Liver (tissue), 9 donors: ENCODE measurements around the gene GNG11. TPM values are rescaled to one million over a fixed set of nuclear protein-coding genes. Genes with fewer than 3 reads are reported as not detected.

Source experiments
- DNase-seq: peaks from one replicate; pipeline ENCODE4 v3.0.0-alpha.2; 2017; ENCODE audit warnings: low spot score
- H3K27ac ChIP-seq, 2 donors: one replicate each; pipeline ENCODE4 v1.7.0; 2013; ENCODE audit warnings: inconsistent platforms in 2 of 2, low read length in 2 of 2, control low read depth in 1 of 2, low read depth in 1 of 2, mild to moderate bottlenecking in 1 of 2
- H3K27me3 ChIP-seq, 4 donors: one replicate each; pipeline versions ENCODE4 v1.6.1 to v1.7.0; 2013; ENCODE audit warnings: low read length in 3 of 4, inconsistent platforms in 1 of 4, mild to moderate bottlenecking in 1 of 4, moderate library complexity in 1 of 4; ENCODE audit not compliant: control insufficient read depth in 4 of 4, insufficient read depth in 4 of 4
- H3K36me3 ChIP-seq, 4 donors: one replicate each; pipeline versions ENCODE4 v1.6.1 to v1.7.0; 2013; ENCODE audit warnings: low read length in 3 of 4, mild to moderate bottlenecking in 3 of 4, low read depth in 1 of 4, moderate library complexity in 1 of 4; ENCODE audit not compliant: control insufficient read depth in 4 of 4, insufficient read depth in 3 of 4
- H3K4me1 ChIP-seq, 4 donors: one replicate each; pipeline versions ENCODE4 v1.6.1 to v1.7.0; 2013; ENCODE audit warnings: low read length in 3 of 4, mild to moderate bottlenecking in 3 of 4, moderate library complexity in 1 of 4; ENCODE audit not compliant: control insufficient read depth in 4 of 4, insufficient read depth in 4 of 4
- H3K4me3 ChIP-seq, 3 donors: one replicate each; pipeline versions ENCODE4 v1.6.1 to v1.7.0; 2013; ENCODE audit warnings: low read length in 3 of 3, control low read depth in 1 of 3, low read depth in 1 of 3, mild to moderate bottlenecking in 1 of 3
- H3K9ac ChIP-seq, 2 donors: one replicate each; pipeline ENCODE4 v1.7.0; 2013; ENCODE audit warnings: low read length in 2 of 2, mild to moderate bottlenecking in 2 of 2, moderate library complexity in 2 of 2, control low read depth in 1 of 2, low read depth in 1 of 2
- H3K9me3 ChIP-seq, 4 donors: one replicate each; pipeline versions ENCODE4 v1.6.1 to v1.7.0; 2013; ENCODE audit warnings: low read length in 3 of 4; ENCODE audit not compliant: control insufficient read depth in 4 of 4
- ATF3 ChIP-seq: IDR thresholded peaks from 2 replicates; pipeline ENCODE4 v1.6.1; 2016; ENCODE audit warnings: antibody characterized with exemption
- CTCF ChIP-seq: fragments of 150-350 bp; IDR thresholded peaks from 2 replicates; pipeline ENCODE4 v1.5.1; 2017; ENCODE audit warnings: improper control_type of control experiment, low read depth, low read length; ENCODE audit not compliant: missing input control
- EGR1 ChIP-seq, 2 donors: IDR thresholded peaks; 2 replicates each; pipeline ENCODE4 v1.6.1; 2016 to 2018; ENCODE audit warnings: antibody characterized with exemption in 2 of 2, low read depth in 2 of 2
- FOXA1 ChIP-seq: IDR thresholded peaks from 2 replicates; pipeline ENCODE4 v1.6.1; 2016; ENCODE audit warnings: antibody characterized with exemption
- FOXA2 ChIP-seq: IDR thresholded peaks from 2 replicates; pipeline ENCODE4 v1.6.1; 2016; ENCODE audit warnings: antibody characterized with exemption
- GABPA ChIP-seq, 2 donors: IDR thresholded peaks in 1 of 2; conservative IDR thresholded peaks in 1 of 2; 2 replicates each; pipeline ENCODE4 v1.6.1; 2016; ENCODE audit warnings: antibody characterized with exemption in 2 of 2, mild to moderate bottlenecking in 1 of 2, moderate library complexity in 1 of 2
- HNF4A ChIP-seq, 2 donors: conservative IDR thresholded peaks; 2 replicates each; pipeline ENCODE4 v1.6.1; 2016; ENCODE audit warnings: antibody characterized with exemption in 2 of 2, mild to moderate bottlenecking in 2 of 2
- HNF4G ChIP-seq: IDR thresholded peaks from 2 replicates; pipeline ENCODE4 v1.6.1; 2016; ENCODE audit warnings: antibody characterized with exemption
- JUND ChIP-seq, 2 donors: IDR thresholded peaks; 2 replicates each; pipeline ENCODE4 v1.6.1; 2016; ENCODE audit warnings: antibody characterized with exemption in 2 of 2
- MAX ChIP-seq: IDR thresholded peaks from 2 replicates; pipeline ENCODE4 v1.6.1; 2016; ENCODE audit warnings: antibody characterized with exemption
- NR2F2 ChIP-seq: IDR thresholded peaks from 2 replicates; pipeline ENCODE4 v1.6.1; 2016; ENCODE audit warnings: antibody characterized with exemption
- RAD21 ChIP-seq, 2 donors: IDR thresholded peaks; 2 replicates each; pipeline ENCODE4 v1.6.1; 2016; ENCODE audit warnings: antibody characterized with exemption in 2 of 2, mild to moderate bottlenecking in 2 of 2
- REST ChIP-seq: IDR thresholded peaks from 2 replicates; pipeline ENCODE4 v1.6.1; 2016; ENCODE audit warnings: antibody characterized with exemption, mild to moderate bottlenecking
- RXRA ChIP-seq, 2 donors: IDR thresholded peaks; 2 replicates each; pipeline ENCODE4 v1.6.1; 2017 to 2018; ENCODE audit warnings: antibody characterized with exemption in 2 of 2, mild to moderate bottlenecking in 1 of 2
- SP1 ChIP-seq: IDR thresholded peaks from 2 replicates; pipeline ENCODE4 v1.6.1; 2018; ENCODE audit warnings: antibody characterized with exemption, mild to moderate bottlenecking
- TAF1 ChIP-seq: conservative IDR thresholded peaks from 2 replicates; pipeline ENCODE4 v1.6.1; 2016; ENCODE audit warnings: antibody characterized with exemption, mild to moderate bottlenecking
- YY1 ChIP-seq: IDR thresholded peaks from 2 replicates; pipeline ENCODE4 v1.6.1; 2016; ENCODE audit warnings: antibody characterized with exemption, mild to moderate bottlenecking
- ZBTB33 ChIP-seq: IDR thresholded peaks from 2 replicates; pipeline ENCODE4 v1.6.1; 2016; ENCODE audit warnings: antibody characterized with exemption
- WGBS: extraction: QIAGEN DNeasy Blood & Tissue Kit; methylation state at CpG from one replicate; pipeline ENCODE4 v1.1.7; 2013; 5-methylcytosine and 5-hydroxymethylcytosine counted together
- polyA plus RNA-seq, 2 donors: library from polyadenylated mRNA; stranded (reverse) in 1 of 2; unstranded in 1 of 2; fragments of 200-250 nt in 1 of 2; fragments of >200 nt in 1 of 2; fragmentation: Nextera tagmentation in 1 of 2; extraction: Ambion mirVana in 1 of 2; gene quantifications; one replicate each; pipeline versions ENCODE4 v1.2.1 to v1.2.3, GENCODE V29; 2013 to 2015
- total RNA-seq, 2 donors: library from RNA; depleted of rRNA; stranded (reverse); fragments of >200 nt; gene quantifications; one replicate each; pipeline ENCODE4 v1.2.3, GENCODE V29; 2014
- donor health status: healthy.
- donor health status: healthy.
- donor health status: healthy.
- donor health status: healthy.
- donor health status: healthy.

Gene GNG11
- total and polyA plus RNA-seq, 4 donors = 4.0 to 11.1 (median 6.1) TPM

GRCh38 chr7:93923296-93923695, 1.8 kb downstream of the GNG11 start:
- DNase-seq = no peak
- Histone ChIP-seq H3K27ac (peak overlapping the region in 1 of 2 donors; percentile 43), H3K9ac (peak overlapping the region in 1 of 2 donors; percentile 32), H3K4me3 (peak overlapping the region in 1 of 3 donors; percentile 33), H3K27me3 (peaks cover 0 to 12% (median 0%) of the 10 kb centered on the region in 4 donors), H3K9me3 (no peaks in the 10 kb centered on the region), H3K4me1 (peaks cover 0 to 9% (median 4%) of the 10 kb centered on the region in 4 donors), H3K36me3 (no peaks in the 10 kb centered on the region)
- TF ChIP-seq SP1 (no peak), FOXA2 (no peak), ATF3 (no peak)
- 63% methylated on average over 6 of the region's 6 CpGs for WGBS

- TF ChIP-seq YY1 (no peak), HNF4A (conservative IDR thresholded peaks at IDR 0.05) (no peak), FOXA2 (no peak), HNF4G (no peak), FOXA1 (no peak), ATF3 (no peak), RXRA (IDR thresholded peaks at IDR 0.05) (no peak), GABPA (IDR thresholded peaks at IDR 0.05 in 1 of 2, conservative IDR thresholded peaks at IDR 0.05 in 1 of 2) (no peak), SP1 (no peak), RAD21 (IDR thresholded peaks at IDR 0.05) (no peak), MAX (no peak), NR2F2 (no peak), JUND (IDR thresholded peaks at IDR 0.05) (no peak)
- Histone ChIP-seq H3K9ac (no peak overlapping the region), H3K27me3 (peaks cover 0 to 12% (median 0%) of the 10 kb centered on the region in 4 donors), H3K9me3 (no peaks in the 10 kb centered on the region), H3K27ac (no peak overlapping the region), H3K4me3 (peak overlapping the region in 1 of 3 donors; percentile 33), H3K4me1 (peaks cover 0 to 9% (median 4%) of the 10 kb centered on the region in 4 donors), H3K36me3 (no peaks in the 10 kb centered on the region)
- DNase-seq = no peak
- 43% methylated on average over 1 of the region's 1 CpG for WGBS
Measured at GRCh38 chr7:93923942-93924341, 2.4 kb downstream of the GNG11 start.

GRCh38 chr7:93926800-93927199, 5.3 kb downstream of the GNG11 start:
- Histone ChIP-seq H3K36me3 (no peaks in the 10 kb centered on the region), H3K27ac (no peak overlapping the region), H3K9ac (no peak overlapping the region), H3K4me3 (no peak overlapping the region), H3K4me1 (peaks cover 0 to 5% (median 1%) of the 10 kb centered on the region in 4 donors), H3K9me3 (no peaks in the 10 kb centered on the region), H3K27me3 (peaks cover 0 to 5% (median 0%) of the 10 kb centered on the region in 4 donors)
- TF ChIP-seq CTCF (no peak), ATF3 (no peak), TAF1 (no peak), REST (no peak), FOXA1 (no peak), YY1 (no peak), FOXA2 (no peak), HNF4A (conservative IDR thresholded peaks at IDR 0.05) (no peak), RAD21 (IDR thresholded peaks at IDR 0.05) (no peak), JUND (IDR thresholded peaks at IDR 0.05) (no peak), NR2F2 (no peak), MAX (no peak), ZBTB33 (no peak), HNF4G (no peak), EGR1 (IDR thresholded peaks at IDR 0.05; ENCODE audit: low read depth in 2 of 2) (no peak), GABPA (IDR thresholded peaks at IDR 0.05 in 1 of 2, conservative IDR thresholded peaks at IDR 0.05 in 1 of 2) (no peak), SP1 (no peak), RXRA (IDR thresholded peaks at IDR 0.05) (no peak)
- no peak for DNase-seq
- 61% methylated on average over 1 of the region's 1 CpG for WGBS
